ENCODE data around the gene CAB39. TPM values are rescaled to one million over a fixed set of nuclear protein-coding genes. Genes with fewer than 3 reads are reported as not detected.
A peak's percentile ranks its signal among the peaks of the same experiment; 100 is the strongest.

Gene CAB39
- total and polyA plus RNA-seq, 2 donors from 2014 or later = 39.1 to 77.6 TPM

GRCh38 chr2:230849633-230850357 is 137.2 kb downstream of the CAB39 start:
- H3K9ac ChIP-seq (ENCODE audit: low read length in 3 of 3) = no peak overlapping the region
- H3K36me3 ChIP-seq (ENCODE audit: control insufficient read depth in 2 of 3, insufficient read depth in 3 of 3, low read length in 3 of 3) = no peaks in the 10 kb centered on the region
- intact Hi-C loops (cut with DNase I) = no loop called here
- FAIRE-seq (no peak), DNase-seq (peak in 1 of 5 donors; percentile 67)
- no peak overlapping the region for H3K4me3 ChIP-seq (ENCODE audit: low read length in 3 of 3)
- no peaks in the 10 kb centered on the region for H3K27me3 ChIP-seq (ENCODE audit: control insufficient read depth, insufficient read depth, low read length)
- TF ChIP-seq CTCF (IDR thresholded peaks at IDR 0.05; ENCODE audit: borderline replicate concordance, extremely low read depth, insufficient read depth) = peak; percentile 46
- no peaks in the 10 kb centered on the region for H3K9me3 ChIP-seq (ENCODE audit: control insufficient read depth in 2 of 3, insufficient read depth in 1 of 3, low read length in 3 of 3)
- no peaks in the 10 kb centered on the region for H3K4me1 ChIP-seq (ENCODE audit: control insufficient read depth in 2 of 3, insufficient read depth in 2 of 3, low read depth in 1 of 3, low read length in 3 of 3)
- no peak overlapping the region for H3K27ac ChIP-seq (ENCODE audit: low read depth in 2 of 2, low read length in 2 of 2)

- Histone ChIP-seq H3K9me3 (ENCODE audit: control insufficient read depth in 2 of 3, insufficient read depth in 1 of 3, low read length in 3 of 3) (no peaks in the 10 kb centered on the region), H3K4me3 (ENCODE audit: low read length in 3 of 3) (no peak overlapping the region), H3K27me3 (ENCODE audit: control insufficient read depth, insufficient read depth, low read length) (no peaks in the 10 kb centered on the region), H3K36me3 (ENCODE audit: control insufficient read depth in 2 of 3, insufficient read depth in 3 of 3, low read length in 3 of 3) (no peaks in the 10 kb centered on the region), H3K27ac (ENCODE audit: low read depth in 2 of 2, low read length in 2 of 2) (no peak overlapping the region), H3K9ac (ENCODE audit: low read length in 3 of 3) (no peak overlapping the region), H3K4me1 (ENCODE audit: control insufficient read depth in 2 of 3, insufficient read depth in 2 of 3, low read depth in 1 of 3, low read length in 3 of 3) (no peaks in the 10 kb centered on the region)
- TF ChIP-seq CTCF (IDR thresholded peaks at IDR 0.05; ENCODE audit: borderline replicate concordance, extremely low read depth, insufficient read depth) = no peak
- FAIRE-seq = no peak
- intact Hi-C loops (cut with DNase I) = no loop called here
- DNase-seq = no peak
Measured at GRCh38 chr2:230850358-230850658, 137.7 kb downstream of the CAB39 start.

- intact Hi-C loops (cut with DNase I) = no loop called here
- DNase-seq (no peak), FAIRE-seq (no peak)
- Histone ChIP-seq H3K4me3 (ENCODE audit: low read length in 3 of 3) (no peak overlapping the region), H3K27ac (ENCODE audit: low read depth in 2 of 2, low read length in 2 of 2) (no peak overlapping the region), H3K9me3 (ENCODE audit: control insufficient read depth in 2 of 3, insufficient read depth in 1 of 3, low read length in 3 of 3) (no peaks in the 10 kb centered on the region), H3K27me3 (ENCODE audit: control insufficient read depth, insufficient read depth, low read length) (no peaks in the 10 kb centered on the region), H3K9ac (ENCODE audit: low read length in 3 of 3) (no peak overlapping the region), H3K4me1 (ENCODE audit: control insufficient read depth in 2 of 3, insufficient read depth in 2 of 3, low read depth in 1 of 3, low read length in 3 of 3) (no peaks in the 10 kb centered on the region), H3K36me3 (ENCODE audit: control insufficient read depth in 2 of 3, insufficient read depth in 3 of 3, low read length in 3 of 3) (no peaks in the 10 kb centered on the region)
- TF ChIP-seq CTCF (IDR thresholded peaks at IDR 0.05; ENCODE audit: borderline replicate concordance, extremely low read depth, insufficient read depth) = no peak
Measured at GRCh38 chr2:230852113-230852512, 139.5 kb downstream of the CAB39 start.

Data from kidney (tissue), 14 donors.